WTC11 (cell line): ENCODE measurements around the gene DTNA.

Experiments used
- ATF3 ChIP-seq: sonication (generic); formaldehyde crosslinking; conservative IDR thresholded peaks from 2 replicates; pipeline ENCODE4 v1.8.1; 2022; ENCODE audit warnings: mild to moderate bottlenecking, missing genetic modification reagents
- NFATC4 ChIP-seq: fragments of 250-450 bp; sonication (Bioruptor Pico); IDR thresholded peaks from 2 replicates; pipeline ENCODE4 v1.9.0; 2021; ENCODE audit warnings: mild to moderate bottlenecking
- SMAD3 ChIP-seq: sonication (generic); formaldehyde crosslinking; IDR thresholded peaks from 2 replicates; pipeline ENCODE4 v1.8.0; 2022; ENCODE audit warnings: missing genetic modification reagents, mild to moderate bottlenecking, borderline replicate concordance
- SMAD4 ChIP-seq: sonication (generic); formaldehyde crosslinking; IDR thresholded peaks from 2 replicates; pipeline ENCODE4 v1.8.0; 2022; ENCODE audit warnings: mild to moderate bottlenecking, missing genetic modification reagents
- TF ChIP-seq, protein P1 (sequence below): fragments of 200-600 bp; IDR thresholded peaks from 2 replicates; pipeline ENCODE4 v1.8.0; 2022; ENCODE audit warnings: antibody characterized with exemption
- TF ChIP-seq, protein P2 (sequence below): sonication (generic); formaldehyde crosslinking; IDR thresholded peaks from 2 replicates; pipeline ENCODE4 v1.8.1; 2023; ENCODE audit warnings: mild to moderate bottlenecking, missing genetic modification reagents, moderate library complexity
- TF ChIP-seq, protein P3 (sequence below): sonication (generic); formaldehyde crosslinking; IDR thresholded peaks from 2 replicates; pipeline ENCODE4 v1.8.0; 2023; ENCODE audit warnings: missing genetic modification reagents, mild to moderate bottlenecking, borderline replicate concordance

- TF ChIP-seq, protein P1, sequence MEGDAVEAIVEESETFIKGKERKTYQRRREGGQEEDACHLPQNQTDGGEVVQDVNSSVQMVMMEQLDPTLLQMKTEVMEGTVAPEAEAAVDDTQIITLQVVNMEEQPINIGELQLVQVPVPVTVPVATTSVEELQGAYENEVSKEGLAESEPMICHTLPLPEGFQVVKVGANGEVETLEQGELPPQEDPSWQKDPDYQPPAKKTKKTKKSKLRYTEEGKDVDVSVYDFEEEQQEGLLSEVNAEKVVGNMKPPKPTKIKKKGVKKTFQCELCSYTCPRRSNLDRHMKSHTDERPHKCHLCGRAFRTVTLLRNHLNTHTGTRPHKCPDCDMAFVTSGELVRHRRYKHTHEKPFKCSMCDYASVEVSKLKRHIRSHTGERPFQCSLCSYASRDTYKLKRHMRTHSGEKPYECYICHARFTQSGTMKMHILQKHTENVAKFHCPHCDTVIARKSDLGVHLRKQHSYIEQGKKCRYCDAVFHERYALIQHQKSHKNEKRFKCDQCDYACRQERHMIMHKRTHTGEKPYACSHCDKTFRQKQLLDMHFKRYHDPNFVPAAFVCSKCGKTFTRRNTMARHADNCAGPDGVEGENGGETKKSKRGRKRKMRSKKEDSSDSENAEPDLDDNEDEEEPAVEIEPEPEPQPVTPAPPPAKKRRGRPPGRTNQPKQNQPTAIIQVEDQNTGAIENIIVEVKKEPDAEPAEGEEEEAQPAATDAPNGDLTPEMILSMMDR = peak; percentile 65
- no peak for TF ChIP-seq ATF3 (CRISPR knock-in tag)
- no peak for TF ChIP-seq SMAD3 (CRISPR knock-in tag)
- TF ChIP-seq, protein P2, sequence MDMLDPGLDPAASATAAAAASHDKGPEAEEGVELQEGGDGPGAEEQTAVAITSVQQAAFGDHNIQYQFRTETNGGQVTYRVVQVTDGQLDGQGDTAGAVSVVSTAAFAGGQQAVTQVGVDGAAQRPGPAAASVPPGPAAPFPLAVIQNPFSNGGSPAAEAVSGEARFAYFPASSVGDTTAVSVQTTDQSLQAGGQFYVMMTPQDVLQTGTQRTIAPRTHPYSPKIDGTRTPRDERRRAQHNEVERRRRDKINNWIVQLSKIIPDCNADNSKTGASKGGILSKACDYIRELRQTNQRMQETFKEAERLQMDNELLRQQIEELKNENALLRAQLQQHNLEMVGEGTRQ = no peak
- TF ChIP-seq, protein P3, sequence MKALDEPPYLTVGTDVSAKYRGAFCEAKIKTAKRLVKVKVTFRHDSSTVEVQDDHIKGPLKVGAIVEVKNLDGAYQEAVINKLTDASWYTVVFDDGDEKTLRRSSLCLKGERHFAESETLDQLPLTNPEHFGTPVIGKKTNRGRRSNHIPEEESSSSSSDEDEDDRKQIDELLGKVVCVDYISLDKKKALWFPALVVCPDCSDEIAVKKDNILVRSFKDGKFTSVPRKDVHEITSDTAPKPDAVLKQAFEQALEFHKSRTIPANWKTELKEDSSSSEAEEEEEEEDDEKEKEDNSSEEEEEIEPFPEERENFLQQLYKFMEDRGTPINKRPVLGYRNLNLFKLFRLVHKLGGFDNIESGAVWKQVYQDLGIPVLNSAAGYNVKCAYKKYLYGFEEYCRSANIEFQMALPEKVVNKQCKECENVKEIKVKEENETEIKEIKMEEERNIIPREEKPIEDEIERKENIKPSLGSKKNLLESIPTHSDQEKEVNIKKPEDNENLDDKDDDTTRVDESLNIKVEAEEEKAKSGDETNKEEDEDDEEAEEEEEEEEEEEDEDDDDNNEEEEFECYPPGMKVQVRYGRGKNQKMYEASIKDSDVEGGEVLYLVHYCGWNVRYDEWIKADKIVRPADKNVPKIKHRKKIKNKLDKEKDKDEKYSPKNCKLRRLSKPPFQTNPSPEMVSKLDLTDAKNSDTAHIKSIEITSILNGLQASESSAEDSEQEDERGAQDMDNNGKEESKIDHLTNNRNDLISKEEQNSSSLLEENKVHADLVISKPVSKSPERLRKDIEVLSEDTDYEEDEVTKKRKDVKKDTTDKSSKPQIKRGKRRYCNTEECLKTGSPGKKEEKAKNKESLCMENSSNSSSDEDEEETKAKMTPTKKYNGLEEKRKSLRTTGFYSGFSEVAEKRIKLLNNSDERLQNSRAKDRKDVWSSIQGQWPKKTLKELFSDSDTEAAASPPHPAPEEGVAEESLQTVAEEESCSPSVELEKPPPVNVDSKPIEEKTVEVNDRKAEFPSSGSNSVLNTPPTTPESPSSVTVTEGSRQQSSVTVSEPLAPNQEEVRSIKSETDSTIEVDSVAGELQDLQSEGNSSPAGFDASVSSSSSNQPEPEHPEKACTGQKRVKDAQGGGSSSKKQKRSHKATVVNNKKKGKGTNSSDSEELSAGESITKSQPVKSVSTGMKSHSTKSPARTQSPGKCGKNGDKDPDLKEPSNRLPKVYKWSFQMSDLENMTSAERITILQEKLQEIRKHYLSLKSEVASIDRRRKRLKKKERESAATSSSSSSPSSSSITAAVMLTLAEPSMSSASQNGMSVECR = no peak
- no peak for TF ChIP-seq SMAD4 (CRISPR knock-in tag)
- no peak for TF ChIP-seq NFATC4 (CRISPR knock-in tag)
These were observed 99.5 kb downstream of the DTNA start for GRCh38 chr18:34809451-34810072.
